ENCODE data around the gene DDX20. TPM values are rescaled to one million over a fixed set of nuclear protein-coding genes. Genes with fewer than 3 reads are reported as not detected.

Gene DDX20
- total RNA-seq, 6 donors from 2014 or later: 7.9 to 18.5 (median 9.2) TPM

GRCh38 chr1:111716333-111716732 lies 39.4 kb upstream of the DDX20 start:
- WGBS, 2 donors: 64 to 75% methylated on average over 3 of the region's 3 CpGs
- Histone ChIP-seq H3K36me3 (peaks cover 0 to 15% (median under 1%) of the 10 kb centered on the region in 4 donors), H3K4me1 (peaks cover 18 to 24% (median 20%) of the 10 kb centered on the region in 4 donors), H3K27ac (no peak overlapping the region), H3K27me3 (no peaks in the 10 kb centered on the region), H3K9me3 (no peaks in the 10 kb centered on the region), H3K4me3 (no peak overlapping the region)
- ATAC-seq (ENCODE audit: low FRiP score in 2 of 2) (no peak), DNase-seq (no peak)
- TF ChIP-seq CTCF (IDR thresholded peaks at IDR 0.05) (no peak), POLR2AphosphoS5 (IDR thresholded peaks at IDR 0.05) (no peak), EP300 (IDR thresholded peaks at IDR 0.05) (no peak), POLR2A (IDR thresholded peaks at IDR 0.05) (no peak)

- no peak overlapping the region for H3K4me3 ChIP-seq
- no peaks in the 10 kb centered on the region for H3K9me3 ChIP-seq
- H3K27ac ChIP-seq: no peak overlapping the region
- ATAC-seq (ENCODE audit: low FRiP score in 2 of 2) (no peak), DNase-seq (no peak)
- peaks cover 28 to 35% (median 31%) of the 10 kb centered on the region in 4 donors for H3K4me1 ChIP-seq
- no peaks in the 10 kb centered on the region for H3K27me3 ChIP-seq
- 96 to 98% methylated on average over 2 of the region's 2 CpGs for WGBS, 2 donors
- no peak for TF ChIP-seq POLR2A (IDR thresholded peaks at IDR 0.05)
- no peak for TF ChIP-seq POLR2AphosphoS5 (IDR thresholded peaks at IDR 0.05)
- TF ChIP-seq CTCF (IDR thresholded peaks at IDR 0.05): no peak
- no peak for TF ChIP-seq EP300 (IDR thresholded peaks at IDR 0.05)
- peaks cover 0 to 10% (median 0%) of the 10 kb centered on the region in 4 donors for H3K36me3 ChIP-seq
Measured at GRCh38 chr1:111717450-111717849, 38.3 kb upstream of the DDX20 start.

GRCh38 chr1:111719135-111719534 lies 36.6 kb upstream of the DDX20 start:
- Histone ChIP-seq H3K36me3 (peaks cover 0 to 10% (median 0%) of the 10 kb centered on the region in 4 donors), H3K4me1 (peaks cover 30 to 41% (median 33%) of the 10 kb centered on the region in 4 donors), H3K27ac (peak overlapping the region; percentile 26 to 84 (median 83)), H3K27me3 (no peaks in the 10 kb centered on the region), H3K4me3 (no peak overlapping the region), H3K9me3 (no peaks in the 10 kb centered on the region)
- DNase-seq: no peak
- 99 to 100% methylated on average over 5 of the region's 5 CpGs for WGBS, 2 donors
- TF ChIP-seq CTCF (IDR thresholded peaks at IDR 0.05): no peak
- ATAC-seq (ENCODE audit: low FRiP score in 2 of 2): no peak

GRCh38 chr1:111719674-111720132 lies 36.0 kb upstream of the DDX20 start:
- Histone ChIP-seq H3K27me3 (no peaks in the 10 kb centered on the region), H3K36me3 (peaks cover 0 to 10% (median 0%) of the 10 kb centered on the region in 4 donors), H3K9me3 (no peaks in the 10 kb centered on the region), H3K4me3 (no peak overlapping the region), H3K4me1 (peaks cover 30 to 41% (median 33%) of the 10 kb centered on the region in 4 donors), H3K27ac (peak overlapping the region; percentile 69 to 84 (median 83))
- no peak for TF ChIP-seq POLR2A (IDR thresholded peaks at IDR 0.05)
- peak in 1 of 2 donors; percentile 37 for TF ChIP-seq POLR2AphosphoS5 (IDR thresholded peaks at IDR 0.05)
- DNase-seq (no peak), ATAC-seq (ENCODE audit: low FRiP score in 2 of 2) (no peak)
- 56 to 57% methylated on average over 4 of the region's 4 CpGs for WGBS, 2 donors

- TF ChIP-seq POLR2AphosphoS5 (IDR thresholded peaks at IDR 0.05) (no peak), CTCF (IDR thresholded peaks at IDR 0.05) (no peak), EP300 (IDR thresholded peaks at IDR 0.05) (no peak), POLR2A (IDR thresholded peaks at IDR 0.05) (no peak)
- peaks cover 30 to 41% (median 34%) of the 10 kb centered on the region in 4 donors for H3K4me1 ChIP-seq
- DNase-seq (peak in 1 of 2 donors; percentile 60), ATAC-seq (ENCODE audit: low FRiP score in 2 of 2) (peak; percentile 27 to 71)
- H3K9me3 ChIP-seq: no peaks in the 10 kb centered on the region
- H3K27me3 ChIP-seq: no peaks in the 10 kb centered on the region
- 48 to 53% methylated on average over 7 of the region's 7 CpGs for WGBS, 2 donors
- peaks cover 0 to 7% (median 0%) of the 10 kb centered on the region in 4 donors for H3K36me3 ChIP-seq
- H3K27ac ChIP-seq: peak overlapping the region; percentile 69 to 84 (median 83)
- H3K4me3 ChIP-seq: no peak overlapping the region
Measured at GRCh38 chr1:111720274-111720976, 35.3 kb upstream of the DDX20 start.

Measured in upper lobe of left lung (tissue), 6 donors.